Measurements from ENCODE around the gene KDM4C.

- no peak for TF ChIP-seq CTCF (IDR thresholded peaks at IDR 0.05; ENCODE audit: borderline replicate concordance, extremely low read depth, low read length, poor library complexity, severe bottlenecking)
- TF ChIP-seq EZH2 (IDR thresholded peaks at IDR 0.05; ENCODE audit: borderline replicate concordance, low read depth, low read length, severe bottlenecking), result no peak
These were observed 61.3 kb downstream of the KDM4C start for GRCh38 chr9:6819112-6819511.

Data from DND-41 (cell line).